H1 (cell line): ENCODE data around the gene CRHR1. TPM values are rescaled to one million over a fixed set of nuclear protein-coding genes. Genes with fewer than 3 reads are reported as not detected.

ENCODE experiments used
- BCL11A ChIP-seq, 2 experiments: IDR thresholded peaks; one replicate each; pipeline ENCODE4 v1.6.1; 2011; ENCODE audit warnings: low read depth in 2 of 2, low read length in 2 of 2, mild to moderate bottlenecking in 2 of 2
- CTBP2 ChIP-seq: IDR thresholded peaks from 2 replicates; pipeline ENCODE4 v1.7.0; 2011; ENCODE audit warnings: borderline replicate concordance, mild to moderate bottlenecking, moderate library complexity, mixed read lengths, low read length; ENCODE audit not compliant: insufficient read depth, insufficient read length
- SIX5 ChIP-seq: IDR thresholded peaks from 2 replicates; pipeline ENCODE4 v1.6.1; 2011; ENCODE audit warnings: mild to moderate bottlenecking, low read depth, low read length
- TAF1 ChIP-seq: IDR thresholded peaks from 2 replicates; pipeline ENCODE4 v1.6.1; 2011; ENCODE audit warnings: mild to moderate bottlenecking, low read depth, low read length
- TAF7 ChIP-seq: optimal IDR thresholded peaks from 2 replicates; pipeline ENCODE3; 2011; ENCODE audit warnings: low read depth, mild to moderate bottlenecking, inconsistent platforms, low read length, moderate library complexity, borderline replicate concordance
- polyA plus RNA-seq, 7 experiments: library from polyadenylated mRNA; depleted of rRNA in 3 of 7; stranded (reverse) in 5 of 7; unstranded in 2 of 7; fragments of >200 nt in 5 of 7; fragments of 200-250 nt in 2 of 7; gene quantifications; 1 replicate in 5 of 7; 2 replicates in 1 of 7; 4 replicates in 1 of 7; pipeline versions ENCODE4 v1.2.1 to v1.2.3, GENCODE V29; 2011 to 2013; ENCODE audit warnings: missing spikeins in 2 of 7, mixed read lengths in 2 of 7
- total RNA-seq: library from RNA; stranded (reverse); fragmentation: NEBNext Ultra II Directional; extraction: Animal tissue kit (Norgen Biotek cat#: 25700); gene quantifications from 2 replicates; pipeline ENCODE4 v1.2.1, GENCODE V29; 2021
- TF ChIP-seq, protein P1 (sequence below), 3 experiments: IDR thresholded peaks; 1 replicate in 2 of 3; 2 replicates in 1 of 3; pipeline versions ENCODE4 v1.5.1 to v1.6.1; 2011; ENCODE audit warnings: low read length in 3 of 3, mild to moderate bottlenecking in 3 of 3, inconsistent platforms in 2 of 3, low read depth in 1 of 3, moderate library complexity in 1 of 3; ENCODE audit not compliant: insufficient read depth in 1 of 3; ENCODE audit errors: control extremely low read depth in 1 of 3

CRHR1 gene
- total and polyA plus RNA-seq, 2 of the 8 experiments (the other 6 are each of a cell fraction or from before 2014, with no cell fraction given) = 0.56 to 1.7 TPM

DNA sequence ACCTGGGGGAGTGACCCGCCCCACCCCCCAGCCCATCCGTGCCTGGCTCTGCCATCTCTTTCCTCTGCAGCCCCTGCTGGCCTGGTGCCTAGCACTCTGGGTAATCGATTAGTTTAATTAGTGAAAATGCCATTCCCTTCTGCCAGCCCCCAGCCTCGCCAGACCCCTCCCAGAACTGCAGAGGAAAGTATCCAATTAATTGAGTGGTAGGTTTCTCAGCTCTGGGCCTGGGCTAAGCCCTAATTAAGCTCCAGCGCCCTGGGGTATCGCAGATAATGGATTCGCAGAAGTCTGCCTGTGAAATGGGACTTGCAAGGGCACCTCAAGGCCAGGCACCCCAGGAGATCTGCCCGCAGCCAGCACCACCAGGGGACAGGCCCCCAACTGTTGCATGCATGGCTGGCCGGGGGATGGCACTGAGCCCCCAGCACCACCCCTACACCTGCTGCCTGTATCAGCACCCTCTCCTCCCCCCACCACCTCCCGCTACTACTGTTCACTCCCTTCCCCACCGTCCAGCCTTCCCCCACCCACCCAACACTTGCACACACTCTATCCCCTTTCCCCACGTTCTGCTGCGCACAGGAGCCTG, 40.9 kb downstream of the CRHR1 start (continued):
- no peak for TF ChIP-seq TAF7
- TF ChIP-seq, protein P1, sequence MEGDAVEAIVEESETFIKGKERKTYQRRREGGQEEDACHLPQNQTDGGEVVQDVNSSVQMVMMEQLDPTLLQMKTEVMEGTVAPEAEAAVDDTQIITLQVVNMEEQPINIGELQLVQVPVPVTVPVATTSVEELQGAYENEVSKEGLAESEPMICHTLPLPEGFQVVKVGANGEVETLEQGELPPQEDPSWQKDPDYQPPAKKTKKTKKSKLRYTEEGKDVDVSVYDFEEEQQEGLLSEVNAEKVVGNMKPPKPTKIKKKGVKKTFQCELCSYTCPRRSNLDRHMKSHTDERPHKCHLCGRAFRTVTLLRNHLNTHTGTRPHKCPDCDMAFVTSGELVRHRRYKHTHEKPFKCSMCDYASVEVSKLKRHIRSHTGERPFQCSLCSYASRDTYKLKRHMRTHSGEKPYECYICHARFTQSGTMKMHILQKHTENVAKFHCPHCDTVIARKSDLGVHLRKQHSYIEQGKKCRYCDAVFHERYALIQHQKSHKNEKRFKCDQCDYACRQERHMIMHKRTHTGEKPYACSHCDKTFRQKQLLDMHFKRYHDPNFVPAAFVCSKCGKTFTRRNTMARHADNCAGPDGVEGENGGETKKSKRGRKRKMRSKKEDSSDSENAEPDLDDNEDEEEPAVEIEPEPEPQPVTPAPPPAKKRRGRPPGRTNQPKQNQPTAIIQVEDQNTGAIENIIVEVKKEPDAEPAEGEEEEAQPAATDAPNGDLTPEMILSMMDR (IDR thresholded peaks at IDR 0.05; ENCODE audit: control extremely low read depth in 1 of 3, insufficient read depth in 1 of 3, low read depth in 1 of 3, low read length in 3 of 3) = no peak
- TF ChIP-seq TAF1 = no peak
- no peak for TF ChIP-seq SIX5
- TF ChIP-seq CTBP2 = no peak
- no peak for TF ChIP-seq BCL11A (IDR thresholded peaks at IDR 0.05; ENCODE audit: low read depth in 2 of 2, low read length in 2 of 2)
- TF ChIP-seq, all 59 proteins: peak for 0
